Suprapubic skin (tissue), 4 donors: ENCODE results near the gene FXYD3. TPM values are rescaled to one million over a fixed set of nuclear protein-coding genes. Genes with fewer than 3 reads are reported as not detected.
"Not testable (repeated sequence)": the region's sequence is repeated elsewhere in the genome, so short reads cannot be mapped to it uniquely, and the experiment has no call there.

Experiments
- DNase-seq, 2 donors: peaks; one replicate each; pipeline ENCODE4 v3.0.0-alpha.2; 2019; ENCODE audit warnings: low spot score in 2 of 2
- H3K27ac ChIP-seq: fragments of 200-600 bp; sonication (generic); one replicate; pipeline ENCODE4 v1.5.1; 2019
- H3K27me3 ChIP-seq: fragments of 200-600 bp; sonication (generic); one replicate; pipeline ENCODE4 v1.5.1; 2019
- H3K36me3 ChIP-seq: fragments of 200-600 bp; sonication (generic); one replicate; pipeline ENCODE4 v1.5.1; 2019
- H3K4me1 ChIP-seq: fragments of 200-600 bp; sonication (generic); one replicate; pipeline ENCODE4 v1.5.1; 2019
- H3K4me3 ChIP-seq: fragments of 200-600 bp; sonication (generic); one replicate; pipeline ENCODE4 v1.5.1; 2019; ENCODE audit warnings: mild to moderate bottlenecking
- H3K9me3 ChIP-seq: fragments of 200-600 bp; sonication (generic); one replicate; pipeline ENCODE4 v1.5.1; 2019
- CTCF ChIP-seq, 2 donors: fragments of 200-600 bp in 1 of 2; fragments of 450-650 bp in 1 of 2; sonication (generic) in 1 of 2; IDR thresholded peaks; one replicate each; pipeline ENCODE4 v1.5.1; 2016 to 2019; ENCODE audit warnings: antibody characterized with exemption in 2 of 2, mild to moderate bottlenecking in 1 of 2, moderate library complexity in 1 of 2
- EP300 ChIP-seq: sonication (generic); formaldehyde crosslinking; IDR thresholded peaks from one replicate; pipeline ENCODE4 v1.6.1; 2017; ENCODE audit warnings: antibody characterized with exemption
- POLR2A ChIP-seq, 2 donors: fragments of 450-650 bp; IDR thresholded peaks; one replicate each; pipeline ENCODE4 v1.6.1; 2017; ENCODE audit warnings: antibody characterized with exemption in 2 of 2, mild to moderate bottlenecking in 2 of 2, moderate library complexity in 2 of 2
- POLR2AphosphoS5 ChIP-seq, 3 donors: sonication (generic); formaldehyde crosslinking; IDR thresholded peaks; one replicate each; pipeline ENCODE4 v1.6.1; 2017; ENCODE audit warnings: antibody characterized with exemption in 3 of 3
- WGBS: methylation state at CpG from one replicate; pipeline ENCODE4 v1.1.5; 2018; 5-methylcytosine and 5-hydroxymethylcytosine counted together
- total RNA-seq, 4 donors: library from RNA; depleted of rRNA; stranded (reverse); fragments of >200 nt; gene quantifications; one replicate each; pipeline ENCODE4 v1.1.0, GENCODE V29; 2016

FXYD3 gene
- total RNA-seq, 4 donors from 2014 or later = 383 to 765 (median 575) TPM

- DNase-seq = no peak
- Histone ChIP-seq H3K36me3 (no peaks in the 10 kb centered on the region), H3K4me3 (no peak overlapping the region), H3K27me3 (no peaks in the 10 kb centered on the region), H3K9me3 (no peaks in the 10 kb centered on the region), H3K4me1 (peaks cover 70% of the 10 kb centered on the region), H3K27ac (peak overlapping the region; percentile 95)
- TF ChIP-seq POLR2A (IDR thresholded peaks at IDR 0.05) = no peak
- TF ChIP-seq EP300 = no peak
- no peak for TF ChIP-seq POLR2AphosphoS5 (IDR thresholded peaks at IDR 0.05)
- no peak for TF ChIP-seq CTCF (IDR thresholded peaks at IDR 0.05)
- 73% methylated on average over 4 of the region's 7 CpGs for WGBS
These were observed 12.2 kb downstream of the FXYD3 start for GRCh38 chr19:35127871-35128270.

GRCh38 chr19:35128398-35129057 lies 12.9 kb downstream of the FXYD3 start:
- no peak for DNase-seq
- peak overlapping the region; percentile 95 for H3K27ac ChIP-seq
- peaks cover 64% of the 10 kb centered on the region for H3K4me1 ChIP-seq
- WGBS = 86% methylated on average over 9 of the region's 9 CpGs
- H3K36me3 ChIP-seq = no peaks in the 10 kb centered on the region
- no peaks in the 10 kb centered on the region for H3K9me3 ChIP-seq
- TF ChIP-seq POLR2AphosphoS5 (IDR thresholded peaks at IDR 0.05) (no peak), POLR2A (IDR thresholded peaks at IDR 0.05) (no peak), EP300 (no peak), CTCF (IDR thresholded peaks at IDR 0.05) (no peak)
- H3K4me3 ChIP-seq = no peak overlapping the region
- no peaks in the 10 kb centered on the region for H3K27me3 ChIP-seq

- not testable (repeated sequence) for H3K4me3 ChIP-seq, H3K27ac ChIP-seq, H3K27me3 ChIP-seq, DNase-seq, H3K9me3 ChIP-seq, H3K36me3 ChIP-seq
- WGBS = 77% methylated on average over 14 of the region's 14 CpGs
- peaks cover 53% of the 10 kb centered on the region for H3K4me1 ChIP-seq
These were observed 14.2 kb downstream of the FXYD3 start for GRCh38 chr19:35129724-35130274.

- H3K36me3 ChIP-seq = no peaks in the 10 kb centered on the region
- WGBS = 70% methylated on average over 26 of the region's 31 CpGs
- H3K9me3 ChIP-seq = no peaks in the 10 kb centered on the region
- peaks cover 53% of the 10 kb centered on the region for H3K4me1 ChIP-seq
- no peak for DNase-seq
- H3K27ac ChIP-seq = no peak overlapping the region
- H3K4me3 ChIP-seq = peak overlapping the region; percentile 5
- no peak for TF ChIP-seq EP300
- no peak for TF ChIP-seq CTCF (IDR thresholded peaks at IDR 0.05)
- no peak for TF ChIP-seq POLR2A (IDR thresholded peaks at IDR 0.05)
- no peak for TF ChIP-seq POLR2AphosphoS5 (IDR thresholded peaks at IDR 0.05)
- no peaks in the 10 kb centered on the region for H3K27me3 ChIP-seq
These were observed 15.4 kb downstream of the FXYD3 start for GRCh38 chr19:35130761-35131720.

GRCh38 chr19:35132254-35132653 lies 16.6 kb downstream of the FXYD3 start:
- Histone ChIP-seq H3K27ac (no peak overlapping the region), H3K27me3 (no peaks in the 10 kb centered on the region), H3K4me1 (peaks cover 54% of the 10 kb centered on the region), H3K36me3 (no peaks in the 10 kb centered on the region), H3K9me3 (no peaks in the 10 kb centered on the region), H3K4me3 (peak overlapping the region; percentile 1)
- DNase-seq = no peak
- TF ChIP-seq POLR2A (IDR thresholded peaks at IDR 0.05) = no peak
- no peak for TF ChIP-seq POLR2AphosphoS5 (IDR thresholded peaks at IDR 0.05)
- TF ChIP-seq CTCF (IDR thresholded peaks at IDR 0.05) = no peak
- TF ChIP-seq EP300 = no peak
